Peyer's patch (tissue), 4 donors: ENCODE data around the gene CCND2.

ENCODE experiments used
- CTCF ChIP-seq, 6 experiments: fragments of 450-650 bp in 4 of 6; fragments of 200-600 bp in 2 of 6; sonication (generic) in 1 of 6; IDR thresholded peaks; one replicate each; pipeline ENCODE4 v1.5.1; 2017 to 2019; ENCODE audit warnings: antibody characterized with exemption in 6 of 6, mild to moderate bottlenecking in 3 of 6, moderate library complexity in 1 of 6
- POLR2A ChIP-seq, 2 donors: fragments of 450-650 bp; IDR thresholded peaks; one replicate each; pipeline ENCODE4 v1.5.1; 2017; ENCODE audit warnings: antibody characterized with exemption in 2 of 2, mild to moderate bottlenecking in 2 of 2, moderate library complexity in 2 of 2

GRCh38 chr12:4259099-4259498 lies 14.5 kb upstream of the CCND2 start:
- TF ChIP-seq CTCF (IDR thresholded peaks at IDR 0.05), result no peak
- TF ChIP-seq POLR2A (IDR thresholded peaks at IDR 0.05), result no peak
